GM12878 (cell line): Measurements from ENCODE around the gene NTM.

Experiments used
- ATF3 ChIP-seq: IDR thresholded peaks from 2 replicates; pipeline ENCODE4 v1.6.1; 2011; ENCODE audit warnings: low read depth, mild to moderate bottlenecking, low read length, moderate library complexity, borderline replicate concordance; ENCODE audit errors: extremely low read depth
- CHD1 ChIP-seq: IDR thresholded peaks from 2 replicates; pipeline ENCODE4 v1.6.1; 2012; ENCODE audit warnings: low read depth, low read length, improper control_type of control experiment
- CHD2 ChIP-seq: IDR thresholded peaks from 2 replicates; pipeline ENCODE4 v1.6.1; 2011; ENCODE audit warnings: low read depth, low read length, improper control_type of control experiment, borderline replicate concordance
- CTCF ChIP-seq, 3 experiments: IDR thresholded peaks in 2 of 3; conservative IDR thresholded peaks in 1 of 3; 2 replicates each; pipeline ENCODE4 v1.5.1; 2011; ENCODE audit warnings: low read depth in 3 of 3, low read length in 3 of 3, mild to moderate bottlenecking in 3 of 3, control low read depth in 2 of 3, moderate library complexity in 2 of 3, inconsistent platforms in 1 of 3, mixed read lengths in 1 of 3; ENCODE audit not compliant: control insufficient read depth in 2 of 3, insufficient read depth in 1 of 3; ENCODE audit errors: extremely low read depth in 1 of 3
- NR2C2 ChIP-seq: IDR thresholded peaks from 2 replicates; pipeline ENCODE4 v1.6.1; 2011; ENCODE audit warnings: borderline replicate concordance, low read depth; ENCODE audit not compliant: control insufficient read depth, insufficient read length
- RELA ChIP-seq: fragments of 450-650 bp; IDR thresholded peaks from 2 replicates; pipeline ENCODE4 v1.8.0; 2014; ENCODE audit warnings: borderline replicate concordance; ENCODE audit not compliant: partially characterized antibody
- ZBED1 ChIP-seq: IDR thresholded peaks from 2 replicates; pipeline ENCODE4 v1.6.1; 2016; ENCODE audit warnings: borderline replicate concordance

GRCh38 chr11:132005887-132006286, 635.5 kb downstream of the NTM start:
- TF ChIP-seq CTCF (IDR thresholded peaks at IDR 0.05 in 2 of 3, conservative IDR thresholded peaks at IDR 0.05 in 1 of 3; ENCODE audit: control insufficient read depth in 2 of 3, extremely low read depth in 1 of 3, insufficient read depth in 1 of 3, low read depth in 3 of 3, low read length in 3 of 3): no peak
- no peak for TF ChIP-seq ZBED1
- no peak for TF ChIP-seq ATF3
- TF ChIP-seq NR2C2: no peak
- TF ChIP-seq CHD2: no peak
- no peak for TF ChIP-seq CHD1
- no peak for TF ChIP-seq RELA
